Vagina (tissue), 2 donors: ENCODE data around the gene SPATA31C1. TPM values are rescaled to one million over a fixed set of nuclear protein-coding genes. Genes with fewer than 3 reads are reported as not detected.

Source experiments
- DNase-seq, 2 donors: peaks; one replicate each; pipeline ENCODE4 v3.0.0-alpha.2; 2017; ENCODE audit errors: extremely low spot score in 2 of 2
- H3K27ac ChIP-seq: fragments of 200-600 bp; sonication (generic); one replicate; pipeline ENCODE4 v1.5.1; 2019
- H3K27me3 ChIP-seq: fragments of 200-600 bp; sonication (generic); one replicate; pipeline ENCODE4 v1.5.1; 2019
- H3K36me3 ChIP-seq, 2 donors: fragments of 200-600 bp; sonication (generic); one replicate each; pipeline ENCODE4 v1.5.1; 2017 to 2019
- H3K4me1 ChIP-seq: fragments of 200-600 bp; sonication (generic); one replicate; pipeline ENCODE4 v1.5.1; 2019
- H3K4me3 ChIP-seq, 2 donors: fragments of 200-600 bp; sonication (generic); 1 replicate in 1 of 2; 2 replicates in 1 of 2; pipeline ENCODE4 v1.5.1; 2016 to 2019
- H3K9me3 ChIP-seq: fragments of 200-600 bp; sonication (generic); one replicate; pipeline ENCODE4 v1.5.1; 2019
- CTCF ChIP-seq, 3 experiments: fragments of 450-650 bp in 2 of 3; fragments of 200-600 bp in 1 of 3; sonication (generic) in 1 of 3; IDR thresholded peaks; one replicate each; pipeline ENCODE4 v1.5.1; 2017 to 2019; ENCODE audit warnings: antibody characterized with exemption in 3 of 3, mild to moderate bottlenecking in 2 of 3, moderate library complexity in 2 of 3
- POLR2A ChIP-seq, 2 donors: fragments of 450-650 bp; IDR thresholded peaks; one replicate each; pipeline ENCODE4 v1.6.1; 2017; ENCODE audit warnings: antibody characterized with exemption in 2 of 2, mild to moderate bottlenecking in 2 of 2, moderate library complexity in 2 of 2
- POLR2AphosphoS5 ChIP-seq, 2 donors: sonication (generic); formaldehyde crosslinking; IDR thresholded peaks; one replicate each; pipeline ENCODE4 v1.9.0; 2017; ENCODE audit warnings: antibody characterized with exemption in 2 of 2, mild to moderate bottlenecking in 2 of 2, low read depth in 1 of 2; ENCODE audit not compliant: insufficient read depth in 1 of 2
- intact Hi-C: fragments of 100-400 bp; cut with DNase I; formaldehyde crosslinking; loops from one replicate; pipeline ENCODE4 v1.15.1; 2023
- total RNA-seq: library from RNA; depleted of rRNA; stranded (reverse); fragments of >200 nt; gene quantifications from one replicate; pipeline ENCODE4 v1.2.3, GENCODE V29; 2016

SPATA31C1 gene
- total RNA-seq, 1 donor from 2014 or later, result not detected

DNA sequence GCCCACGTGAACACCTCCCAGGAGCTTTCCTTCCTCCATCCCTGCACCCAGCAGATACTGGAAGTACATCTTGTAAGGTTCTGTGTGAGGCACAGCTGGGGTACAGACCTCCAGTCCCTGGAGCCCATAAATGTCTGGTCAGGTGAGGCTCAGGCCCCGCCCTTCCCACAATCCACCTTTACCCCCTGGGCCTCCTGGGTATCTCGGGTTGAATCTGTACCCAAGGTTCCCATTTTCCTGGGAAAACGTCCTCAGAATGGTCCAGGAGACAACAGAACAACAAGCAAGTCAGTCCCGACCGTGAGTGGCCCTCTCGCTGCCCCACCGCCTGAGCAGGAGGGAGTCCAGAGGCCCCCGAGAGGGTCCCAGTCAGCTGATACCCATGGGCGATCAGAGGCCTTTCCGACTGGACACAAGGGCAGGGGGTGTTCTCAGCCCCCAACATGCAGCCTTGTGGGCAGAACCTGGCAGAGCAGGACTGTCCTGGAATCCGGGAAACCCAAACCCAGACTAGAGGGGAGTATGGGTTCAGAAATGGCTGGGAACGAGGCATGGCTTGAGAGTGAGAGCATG is 30.7 kb upstream of the SPATA31C1 start:
- no peak for TF ChIP-seq POLR2A (IDR thresholded peaks at IDR 0.05)
- no peak for TF ChIP-seq POLR2AphosphoS5 (IDR thresholded peaks at IDR 0.05; ENCODE audit: insufficient read depth in 1 of 2, low read depth in 1 of 2)
- no peak for TF ChIP-seq CTCF (IDR thresholded peaks at IDR 0.05)
- peak; percentile 56 to 77 for DNase-seq
- Histone ChIP-seq H3K36me3 (no peaks in the 10 kb centered on the region), H3K27ac (no peak overlapping the region), H3K4me1 (no peaks in the 10 kb centered on the region), H3K9me3 (no peaks in the 10 kb centered on the region), H3K27me3 (no peaks in the 10 kb centered on the region), H3K4me3 (no peak overlapping the region)
- intact Hi-C loops, result no loop called here

DNA sequence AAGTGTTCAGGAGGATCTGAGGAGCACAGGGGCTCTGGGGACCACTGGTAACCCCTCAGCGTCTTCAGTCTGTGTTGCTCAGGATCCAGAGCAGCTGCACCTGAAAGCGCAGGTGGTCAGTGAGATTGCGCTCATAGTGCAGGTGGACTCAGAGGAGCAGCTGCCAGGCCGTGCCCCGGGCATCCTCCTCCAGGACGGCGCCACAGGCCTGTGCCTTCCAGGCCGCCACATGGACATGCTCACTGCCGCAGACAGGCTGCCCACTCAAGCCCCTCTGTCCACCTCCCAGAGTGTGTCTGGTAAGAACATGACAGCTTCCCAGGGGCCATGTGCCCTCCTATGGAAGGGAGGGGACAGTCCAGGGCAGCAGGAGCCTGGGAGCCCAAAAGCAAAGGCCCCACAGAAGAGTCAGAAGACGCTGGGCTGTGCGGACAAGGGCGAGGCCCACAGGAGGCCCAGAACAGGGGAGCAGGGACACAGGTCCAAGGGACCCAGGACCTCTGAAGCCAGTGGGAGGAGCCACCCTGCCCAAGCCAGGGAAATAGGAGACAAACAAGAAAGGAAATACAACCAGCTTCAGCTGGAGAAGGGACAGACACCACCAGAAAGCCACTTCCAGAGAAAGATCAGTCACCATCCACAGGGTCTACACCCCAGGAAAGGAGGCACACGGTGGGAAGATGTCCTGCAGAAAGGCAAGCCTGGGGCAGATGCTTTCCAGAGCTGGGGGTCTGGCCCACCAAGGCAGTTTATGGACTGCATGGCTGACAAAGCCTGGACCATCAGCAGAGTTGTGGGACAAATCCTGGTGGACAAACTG is 29.9 kb upstream of the SPATA31C1 start:
- no peaks in the 10 kb centered on the region for H3K4me1 ChIP-seq
- no peaks in the 10 kb centered on the region for H3K9me3 ChIP-seq
- H3K27me3 ChIP-seq, result no peaks in the 10 kb centered on the region
- H3K4me3 ChIP-seq, result no peak overlapping the region
- H3K27ac ChIP-seq, result no peak overlapping the region
- no peak for TF ChIP-seq CTCF (IDR thresholded peaks at IDR 0.05)
- TF ChIP-seq POLR2AphosphoS5 (IDR thresholded peaks at IDR 0.05; ENCODE audit: insufficient read depth in 1 of 2, low read depth in 1 of 2), result no peak
- no peak for TF ChIP-seq POLR2A (IDR thresholded peaks at IDR 0.05)
- DNase-seq, result peak in 1 of 2 donors; percentile 82
- H3K36me3 ChIP-seq, result no peaks in the 10 kb centered on the region
- intact Hi-C loops, result no loop called here

- intact Hi-C loops, result no loop called here
- DNase-seq, result peak; percentile 70
- no peaks in the 10 kb centered on the region for H3K27me3 ChIP-seq
- H3K4me1 ChIP-seq, result no peaks in the 10 kb centered on the region
- H3K36me3 ChIP-seq, result no peaks in the 10 kb centered on the region
- no peak overlapping the region for H3K4me3 ChIP-seq
- H3K9me3 ChIP-seq, result no peaks in the 10 kb centered on the region
- TF ChIP-seq CTCF (IDR thresholded peaks at IDR 0.05) (no peak), POLR2AphosphoS5 (IDR thresholded peaks at IDR 0.05; ENCODE audit: insufficient read depth in 1 of 2, low read depth in 1 of 2) (no peak), POLR2A (IDR thresholded peaks at IDR 0.05) (no peak)
- no peak overlapping the region for H3K27ac ChIP-seq
Measured at GRCh38 chr9:87888501-87888900, 29.3 kb upstream of the SPATA31C1 start.

GRCh38 chr9:87889065-87889881 is 28.5 kb upstream of the SPATA31C1 start:
- DNase-seq, result peak; percentile 70 to 82
- intact Hi-C loops, result no loop called here
- no peaks in the 10 kb centered on the region for H3K9me3 ChIP-seq

More at GRCh38 chr9:87889065-87889881, 28.5 kb upstream of the SPATA31C1 start:
- no peak overlapping the region for H3K27ac ChIP-seq
- no peaks in the 10 kb centered on the region for H3K27me3 ChIP-seq
- TF ChIP-seq CTCF (IDR thresholded peaks at IDR 0.05), result no peak
- no peak for TF ChIP-seq POLR2A (IDR thresholded peaks at IDR 0.05)
- no peak for TF ChIP-seq POLR2AphosphoS5 (IDR thresholded peaks at IDR 0.05; ENCODE audit: insufficient read depth in 1 of 2, low read depth in 1 of 2)
- no peaks in the 10 kb centered on the region for H3K36me3 ChIP-seq
- H3K4me3 ChIP-seq, result no peak overlapping the region
- H3K4me1 ChIP-seq, result no peaks in the 10 kb centered on the region
